ENCODE data around the gene DGKB. TPM values are rescaled to one million over a fixed set of nuclear protein-coding genes. Genes with fewer than 3 reads are reported as not detected.
"Not testable (repeated sequence)": the region's sequence is repeated elsewhere in the genome, so short reads cannot be mapped to it uniquely, and the experiment has no call there.

Gene DGKB
- total and polyA plus RNA-seq, 12 donors, result 0.07 to 5.8 (median 1.5) TPM; not detected in 3

DNA sequence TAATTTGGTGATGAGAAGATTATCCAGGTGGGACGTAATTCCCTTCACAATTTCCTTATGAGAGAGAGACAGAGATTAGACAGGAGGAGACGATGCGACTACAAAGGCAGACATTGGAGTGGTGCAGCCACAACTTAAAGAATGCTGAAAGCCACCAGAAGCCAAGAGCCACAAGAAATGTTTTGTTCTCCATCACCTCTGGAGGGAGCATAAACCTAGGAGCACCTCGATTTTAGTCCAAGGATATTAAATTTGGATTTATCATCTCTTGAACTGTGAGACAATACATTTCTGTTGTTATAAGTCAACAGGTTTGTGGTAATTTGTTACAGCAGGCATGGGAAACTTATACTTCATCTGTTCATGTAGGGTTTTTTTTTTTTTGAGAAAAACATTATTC lies 418.9 kb downstream of the DGKB start:
- intact Hi-C loops (cut with DNase I), result no loop called here
- Histone ChIP-seq H3K36me3 (replicated peaks in 1 of 2) (no peaks in the 10 kb centered on the region), H3K9me3 (replicated peaks in 1 of 3) (no peaks in the 10 kb centered on the region), H3K27me3 (no peaks in the 10 kb centered on the region), H3K4me3 (no peak overlapping the region), H3K4me1 (replicated peaks in 1 of 2) (no peaks in the 10 kb centered on the region), H3K27ac (no peak overlapping the region)
- DNase-seq, result no peak
- WGBS, 4 donors, result 63 to 76% (median 71%) methylated on average over 4 of the region's 4 CpGs
- TF ChIP-seq CTCF (IDR thresholded peaks at IDR 0.05) (no peak), POLR2A (IDR thresholded peaks at IDR 0.05) (no peak)

DNA sequence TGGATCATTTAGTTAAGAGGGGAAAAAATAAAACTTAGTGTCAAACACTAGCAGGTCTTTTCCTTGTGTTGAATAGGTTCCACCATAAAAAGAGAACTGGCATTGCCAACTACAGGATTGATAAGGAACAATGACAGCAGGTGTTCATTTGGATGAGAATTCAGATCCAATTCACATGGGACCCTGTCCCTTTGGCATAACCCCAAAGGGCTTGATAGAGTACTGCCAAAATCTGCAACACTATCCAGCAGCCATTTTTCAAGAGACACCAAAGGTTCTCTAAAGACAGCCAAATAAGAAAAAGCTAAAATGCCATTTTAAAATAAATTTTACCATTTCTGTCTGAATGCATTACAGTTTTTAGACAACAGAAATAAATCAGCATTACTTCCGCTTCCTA lies 422.3 kb downstream of the DGKB start:
- 61 to 84% (median 76%) methylated on average over 1 of the region's 1 CpG for WGBS, 4 donors
- intact Hi-C loops (cut with DNase I), result no loop called here
- Histone ChIP-seq H3K36me3 (replicated peaks in 1 of 2) (no peaks in the 10 kb centered on the region), H3K4me3 (no peak overlapping the region), H3K4me1 (replicated peaks in 1 of 2) (no peaks in the 10 kb centered on the region), H3K9me3 (replicated peaks in 1 of 3) (no peaks in the 10 kb centered on the region), H3K27me3 (no peaks in the 10 kb centered on the region), H3K27ac (no peak overlapping the region)
- TF ChIP-seq POLR2A (IDR thresholded peaks at IDR 0.05) (no peak), CTCF (IDR thresholded peaks at IDR 0.05) (no peak)
- no peak for DNase-seq

DNA sequence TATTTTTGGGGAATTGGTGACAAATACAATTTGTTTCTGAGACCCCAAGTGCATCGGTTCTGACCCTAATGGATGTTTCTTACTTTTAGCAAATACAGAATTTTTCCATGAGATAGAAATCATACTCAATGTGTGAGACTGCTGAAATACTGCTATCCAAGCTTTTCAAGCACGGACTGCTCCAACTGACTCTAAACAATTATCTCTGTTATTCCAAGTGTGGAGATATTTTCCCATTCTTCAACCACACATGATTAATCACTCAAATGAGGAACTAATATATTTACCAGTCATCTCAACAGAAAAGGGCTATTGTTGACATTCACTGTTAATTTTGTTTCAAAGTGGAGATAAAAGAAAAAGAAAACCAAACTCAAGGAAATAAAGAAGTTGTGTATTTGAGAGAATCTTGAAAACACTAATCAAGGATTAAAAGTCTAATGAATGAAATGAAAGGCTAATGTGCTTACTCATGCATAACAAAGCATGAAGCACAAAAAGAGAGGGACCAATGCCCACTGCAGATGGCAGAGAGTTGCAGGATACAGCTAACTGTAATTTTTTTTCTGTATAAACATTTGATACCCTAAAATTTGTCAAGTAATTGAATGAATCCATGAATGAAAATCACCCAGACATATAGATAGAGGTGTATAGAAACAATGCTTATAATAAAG lies 423.6 kb downstream of the DGKB start:
- 59 to 82% (median 66%) methylated on average over 2 of the region's 2 CpGs for WGBS, 4 donors
- no peak for DNase-seq
- Histone ChIP-seq H3K4me3 (no peak overlapping the region), H3K27ac (no peak overlapping the region), H3K9me3 (replicated peaks in 1 of 3) (no peaks in the 10 kb centered on the region), H3K4me1 (replicated peaks in 1 of 2) (no peaks in the 10 kb centered on the region), H3K27me3 (no peaks in the 10 kb centered on the region), H3K36me3 (replicated peaks in 1 of 2) (no peaks in the 10 kb centered on the region)
- TF ChIP-seq POLR2A (IDR thresholded peaks at IDR 0.05) (no peak), CTCF (IDR thresholded peaks at IDR 0.05) (no peak)
- intact Hi-C loops (cut with DNase I), result no loop called here

DNA sequence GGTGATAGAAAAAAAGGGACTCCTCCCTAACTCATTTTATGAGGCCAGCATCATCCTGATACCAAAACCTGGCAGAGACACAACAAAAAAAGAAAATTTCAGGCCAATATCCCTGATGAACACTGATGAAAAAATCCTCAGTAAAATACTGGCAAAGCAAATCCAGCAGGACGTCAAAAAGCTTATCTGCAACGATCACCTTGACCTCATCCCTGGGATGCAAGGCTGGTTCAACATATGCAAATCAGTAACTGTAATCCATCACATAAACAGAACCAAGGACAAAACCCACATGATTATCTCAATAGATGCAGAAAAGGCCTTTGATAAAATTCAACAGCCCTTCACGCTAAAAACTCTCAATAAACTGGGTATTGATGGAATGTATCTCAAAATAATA lies 440.8 kb downstream of the DGKB start:
- H3K27ac ChIP-seq; H3K27me3 ChIP-seq; H3K36me3 ChIP-seq (replicated peaks in 1 of 2); H3K4me3 ChIP-seq; H3K9me3 ChIP-seq (replicated peaks in 1 of 3); H3K4me1 ChIP-seq (replicated peaks in 1 of 2); intact Hi-C loops (cut with DNase I): not testable (repeated sequence)
- peak in 6 of 7 donors; percentile 19 to 80 (median 57) for DNase-seq
- WGBS, 4 donors, result 29 to 47% (median 33%) methylated on average over 3 of the region's 3 CpGs

GRCh38 chr7:14458846-14459245 lies 443.7 kb downstream of the DGKB start:
- not testable (repeated sequence) for H3K27me3 ChIP-seq; H3K27ac ChIP-seq; H3K4me1 ChIP-seq (replicated peaks in 1 of 2); H3K36me3 ChIP-seq (replicated peaks in 1 of 2); H3K9me3 ChIP-seq (replicated peaks in 1 of 3); H3K4me3 ChIP-seq; DNase-seq
- 88 to 97% (median 93%) methylated on average over 7 of the region's 7 CpGs for WGBS, 4 donors
- intact Hi-C loops (cut with DNase I), result loop anchor here in 1 of 2 donors (10.0 kb wide), 1 partner anchor 1174 kb away; no protein-coding TSS in a partner anchor

All from adrenal gland (tissue), 12 donors.